Measurements from ENCODE around the gene EWSR1.

EWSR1 gene

DNA sequence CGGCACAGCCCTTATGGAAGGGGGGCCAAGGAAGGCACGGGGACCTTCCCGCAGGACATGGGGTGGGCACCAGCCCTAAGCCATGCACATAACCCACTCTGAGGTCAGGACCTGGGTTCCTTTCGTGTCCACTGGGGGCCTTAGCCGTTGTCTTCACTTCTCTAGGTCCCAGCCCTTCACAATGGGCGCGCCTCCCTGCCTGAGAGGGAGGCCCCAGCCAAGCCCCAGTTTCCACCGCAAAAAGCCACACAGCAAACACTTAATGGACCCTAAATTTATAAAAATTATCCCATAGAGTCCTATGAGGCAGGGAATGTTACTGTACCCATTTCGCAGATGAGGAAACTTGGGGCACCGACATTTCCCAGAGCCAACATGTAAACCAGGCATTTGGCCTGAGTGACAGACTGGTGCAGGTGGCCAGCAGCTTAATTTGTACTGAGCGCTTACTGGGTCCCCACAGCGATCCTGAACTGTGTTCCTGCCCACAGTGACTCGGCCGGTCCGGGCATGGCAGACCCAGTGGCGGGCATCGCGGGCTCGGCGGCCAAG, 39.6 kb downstream of the EWSR1 start:
- DNase-seq = no peak

DNA sequence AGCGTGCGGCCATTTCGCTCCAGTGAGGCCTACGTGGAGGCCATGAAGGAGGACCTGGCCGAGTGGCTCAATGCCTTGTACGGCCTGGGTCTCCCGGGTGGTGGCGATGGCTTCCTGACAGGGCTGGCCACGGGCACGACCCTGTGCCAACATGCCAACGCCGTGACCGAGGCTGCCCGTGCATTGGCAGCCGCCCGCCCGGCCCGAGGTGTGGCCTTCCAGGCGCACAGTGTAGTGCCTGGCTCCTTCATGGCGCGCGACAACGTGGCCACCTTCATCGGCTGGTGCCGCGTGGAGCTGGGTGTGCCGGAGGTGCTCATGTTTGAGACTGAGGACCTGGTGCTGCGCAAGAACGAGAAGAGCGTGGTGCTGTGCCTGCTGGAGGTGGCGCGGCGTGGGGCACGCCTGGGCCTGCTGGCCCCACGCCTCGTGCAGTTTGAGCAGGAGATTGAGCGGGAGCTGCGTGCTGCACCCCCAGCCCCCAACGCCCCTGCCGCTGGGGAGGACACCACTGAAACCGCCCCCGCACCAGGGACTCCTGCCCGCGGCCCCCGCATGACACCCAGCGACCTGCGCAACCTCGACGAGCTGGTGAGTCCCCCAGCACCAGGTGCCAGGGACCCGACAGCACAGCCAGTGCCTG, 40.2 kb downstream of the EWSR1 start:
- no peak for DNase-seq

DNA sequence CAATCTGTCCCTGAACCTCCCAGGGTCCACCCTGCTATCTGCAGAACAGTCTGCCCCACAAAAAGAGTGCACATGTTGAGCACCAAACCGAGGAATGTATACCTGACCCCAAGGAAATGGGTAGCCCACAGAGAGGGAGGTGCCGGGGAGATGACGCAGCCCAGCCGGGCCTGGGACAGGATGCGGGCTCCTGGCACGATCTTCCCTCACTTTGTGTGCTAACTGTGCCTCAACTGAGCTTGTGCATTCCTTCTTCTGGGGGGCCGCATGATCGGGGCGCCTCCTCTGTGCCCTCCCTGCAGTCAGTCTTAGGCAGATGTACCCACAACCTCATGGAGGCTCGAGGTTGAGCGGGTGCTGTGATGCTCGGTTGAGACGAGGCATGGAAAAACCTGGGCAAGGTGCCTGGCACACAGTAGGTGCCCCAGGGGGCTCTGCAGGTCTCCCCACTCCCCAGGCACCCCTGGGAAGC, 40.8 kb downstream of the EWSR1 start:
- DNase-seq = no peak

DNA sequence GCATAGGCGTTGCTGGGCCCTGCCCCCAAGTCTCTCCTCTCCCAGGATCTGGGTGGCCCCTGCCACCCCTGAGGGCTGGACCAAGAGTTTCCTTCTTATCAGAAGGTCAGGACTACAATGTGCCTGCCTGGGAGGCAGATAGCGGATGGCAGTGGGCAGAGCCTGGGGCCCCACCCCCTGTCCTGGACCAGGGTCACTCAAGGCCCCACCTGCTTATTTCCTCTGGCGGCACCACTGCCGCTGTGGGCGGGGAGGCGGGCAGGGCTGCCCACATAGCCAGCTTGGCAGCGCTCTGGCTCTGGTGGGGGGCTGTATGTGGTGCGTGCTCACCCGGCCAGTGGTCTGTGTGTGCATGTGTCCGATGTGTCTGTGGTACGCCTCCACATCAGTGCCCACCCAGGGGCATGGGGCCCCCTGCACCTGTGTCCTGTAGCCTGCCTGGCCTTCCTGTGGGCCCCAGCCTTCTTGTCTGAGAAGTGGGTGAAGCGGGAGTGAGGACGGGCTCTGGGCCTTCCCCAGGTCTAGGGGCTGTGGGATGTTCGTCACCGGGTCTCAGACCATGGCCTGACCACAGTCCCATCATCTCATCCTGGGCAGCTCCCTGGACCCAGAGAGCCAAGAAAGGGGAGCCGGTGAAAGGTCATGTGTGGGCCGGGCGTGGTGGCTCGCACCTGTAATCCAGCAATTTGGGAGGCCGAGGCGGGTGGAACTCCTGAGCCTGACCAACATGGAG, 41.4 kb downstream of the EWSR1 start:
- DNase-seq = no peak

DNA sequence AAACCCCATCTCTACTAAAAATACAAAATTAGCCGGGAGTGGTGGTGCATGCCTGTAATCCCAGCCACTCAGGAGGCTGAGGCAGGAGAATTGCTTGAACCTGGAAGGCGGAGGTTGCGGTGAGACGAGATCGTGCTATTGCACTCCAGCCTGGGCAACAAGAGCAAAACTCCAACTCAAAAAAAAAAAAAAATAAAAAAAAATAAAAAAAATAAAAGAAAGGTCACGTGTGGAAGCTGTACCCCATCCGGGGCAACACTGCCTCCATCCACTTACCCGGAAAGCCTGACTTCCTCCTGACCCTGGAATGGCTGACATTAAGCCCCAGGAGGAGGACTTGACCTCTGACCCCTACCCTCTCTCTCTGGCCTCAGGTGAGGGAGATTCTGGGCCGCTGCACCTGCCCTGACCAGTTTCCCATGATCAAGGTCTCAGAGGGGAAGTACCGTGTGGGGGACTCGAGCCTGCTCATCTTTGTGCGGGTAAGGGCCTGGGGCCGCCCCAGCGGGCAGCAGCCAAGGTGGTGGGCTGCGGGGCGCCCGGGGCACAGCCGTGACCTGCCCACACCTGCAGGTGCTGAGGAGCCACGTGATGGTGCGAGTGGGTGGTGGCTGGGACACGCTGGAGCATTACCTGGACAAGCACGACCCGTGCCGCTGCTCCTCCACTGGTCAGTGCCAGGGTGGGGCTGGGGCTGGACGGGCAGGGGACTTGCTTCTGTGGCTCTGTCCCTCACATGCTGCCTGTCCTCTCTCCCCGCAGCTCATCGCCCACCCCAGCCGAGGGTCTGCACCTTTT, 42.2 kb downstream of the EWSR1 start:
- DNase-seq = no peak

DNA sequence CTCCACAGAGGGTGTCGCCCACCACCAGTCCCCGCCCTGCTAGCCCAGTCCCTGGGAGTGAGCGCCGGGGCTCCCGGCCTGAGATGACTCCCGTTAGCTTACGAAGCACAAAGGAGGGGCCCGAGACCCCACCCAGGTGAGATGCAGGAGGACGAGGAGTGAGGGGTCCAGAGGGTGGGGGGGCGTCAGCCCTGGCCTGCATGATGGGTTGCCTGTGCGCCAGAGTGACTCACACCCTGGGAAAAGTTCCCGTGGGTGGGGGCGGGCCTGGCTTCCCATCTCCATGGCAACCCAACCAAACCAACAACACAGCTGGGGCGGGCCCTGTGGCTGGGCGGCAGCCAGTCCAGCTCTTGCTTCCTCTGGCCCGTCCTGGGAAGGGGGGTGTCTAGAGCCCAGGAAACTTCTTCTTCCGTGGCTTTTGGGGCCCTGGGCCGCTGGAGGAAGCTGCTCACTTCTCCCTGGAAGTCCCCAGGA, 42.8 kb downstream of the EWSR1 start:
- DNase-seq = peak; percentile 15

DNA sequence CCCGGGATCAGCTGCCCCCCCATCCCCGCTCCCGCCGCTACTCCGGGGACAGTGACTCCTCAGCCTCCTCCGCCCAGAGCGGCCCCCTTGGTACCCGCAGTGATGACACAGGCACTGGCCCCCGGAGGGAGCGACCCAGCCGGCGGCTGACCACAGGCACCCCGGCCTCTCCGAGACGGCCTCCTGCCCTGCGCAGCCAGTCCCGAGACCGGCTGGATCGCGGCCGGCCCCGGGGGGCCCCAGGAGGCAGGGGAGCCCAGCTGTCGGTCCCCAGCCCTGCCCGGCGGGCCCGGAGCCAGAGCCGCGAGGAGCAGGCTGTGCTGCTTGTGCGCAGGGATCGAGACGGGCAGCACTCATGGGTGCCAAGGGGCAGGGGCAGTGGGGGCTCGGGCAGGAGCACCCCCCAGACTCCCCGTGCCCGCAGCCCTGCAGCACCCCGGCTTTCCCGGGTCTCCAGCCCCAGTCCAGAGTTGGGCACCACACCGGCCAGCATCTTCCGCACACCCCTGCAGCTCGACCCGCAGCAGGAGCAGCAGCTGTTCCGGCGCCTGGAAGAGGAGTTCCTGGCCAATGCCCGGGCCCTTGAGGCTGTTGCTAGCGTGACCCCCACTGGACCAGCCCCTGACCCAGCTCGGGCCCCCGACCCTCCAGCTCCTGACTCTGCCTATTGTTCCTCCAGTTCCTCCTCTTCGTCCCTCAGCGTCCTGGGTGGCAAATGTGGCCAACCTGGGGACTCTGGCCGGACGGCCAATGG, 43.6 kb downstream of the EWSR1 start:
- DNase-seq = no peak

DNA sequence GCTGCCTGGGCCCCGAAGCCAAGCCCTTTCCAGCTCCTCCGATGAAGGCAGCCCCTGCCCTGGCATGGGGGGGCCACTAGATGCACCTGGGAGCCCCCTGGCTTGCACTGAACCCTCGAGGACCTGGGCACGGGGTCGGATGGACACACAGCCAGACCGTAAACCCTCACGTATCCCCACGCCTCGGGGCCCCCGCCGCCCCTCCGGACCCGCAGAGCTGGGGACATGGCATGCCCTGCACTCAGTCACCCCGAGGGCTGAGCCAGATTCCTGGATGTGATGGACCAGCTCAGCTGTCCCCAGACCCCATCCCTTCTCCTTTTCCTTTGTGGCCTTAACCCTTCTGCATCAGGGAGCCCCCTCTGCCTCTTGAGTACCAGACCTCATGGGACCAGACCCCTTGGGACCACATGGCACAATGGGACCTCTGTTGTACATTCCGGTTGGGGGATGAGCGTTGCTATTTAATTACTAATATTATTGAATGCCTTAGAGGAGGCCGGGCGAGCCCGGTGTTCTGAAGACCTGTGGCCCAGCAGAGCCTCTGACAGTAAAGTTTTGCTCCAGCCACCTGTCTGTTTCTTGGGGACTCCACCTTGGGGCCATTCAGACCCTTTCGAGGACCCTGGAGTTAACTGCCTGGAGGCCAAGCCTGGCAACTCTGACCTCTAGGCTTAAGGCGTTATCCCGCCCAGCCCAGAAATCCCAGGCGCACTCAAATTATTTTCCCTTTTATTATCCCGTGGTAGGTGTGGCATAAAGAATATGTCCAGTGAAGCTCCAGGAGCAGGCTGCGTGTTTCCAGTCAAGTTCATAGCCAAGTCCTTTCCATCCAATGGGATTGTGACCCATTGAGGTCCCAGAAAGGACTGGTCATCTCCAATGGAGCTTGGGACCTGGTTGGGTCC, 44.4 kb downstream of the EWSR1 start:
- no peak for DNase-seq

DNA sequence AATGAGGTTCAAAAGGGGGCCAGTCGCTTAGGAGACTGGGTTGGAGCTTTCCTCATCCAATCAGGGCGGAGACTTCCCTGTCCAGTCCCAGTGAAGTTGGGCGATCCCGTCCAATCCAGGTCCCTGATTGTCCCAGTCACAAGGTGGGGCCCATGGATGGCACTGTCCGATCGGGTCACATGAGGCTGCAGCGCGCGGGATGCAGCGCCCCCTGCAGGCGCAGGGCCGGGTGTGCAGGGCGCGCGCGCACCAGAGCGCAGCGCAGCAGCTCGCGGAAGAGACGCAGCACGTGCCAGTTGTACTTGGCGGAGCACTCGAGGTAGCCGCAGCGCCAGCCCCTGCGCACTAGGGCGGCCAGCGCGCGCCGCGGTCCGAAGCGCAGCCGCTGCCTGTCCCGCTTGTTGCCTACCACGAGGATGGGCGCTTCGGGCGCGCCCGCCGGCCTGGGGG, 45.1 kb downstream of the EWSR1 start:
- DNase-seq = no peak

DNA sequence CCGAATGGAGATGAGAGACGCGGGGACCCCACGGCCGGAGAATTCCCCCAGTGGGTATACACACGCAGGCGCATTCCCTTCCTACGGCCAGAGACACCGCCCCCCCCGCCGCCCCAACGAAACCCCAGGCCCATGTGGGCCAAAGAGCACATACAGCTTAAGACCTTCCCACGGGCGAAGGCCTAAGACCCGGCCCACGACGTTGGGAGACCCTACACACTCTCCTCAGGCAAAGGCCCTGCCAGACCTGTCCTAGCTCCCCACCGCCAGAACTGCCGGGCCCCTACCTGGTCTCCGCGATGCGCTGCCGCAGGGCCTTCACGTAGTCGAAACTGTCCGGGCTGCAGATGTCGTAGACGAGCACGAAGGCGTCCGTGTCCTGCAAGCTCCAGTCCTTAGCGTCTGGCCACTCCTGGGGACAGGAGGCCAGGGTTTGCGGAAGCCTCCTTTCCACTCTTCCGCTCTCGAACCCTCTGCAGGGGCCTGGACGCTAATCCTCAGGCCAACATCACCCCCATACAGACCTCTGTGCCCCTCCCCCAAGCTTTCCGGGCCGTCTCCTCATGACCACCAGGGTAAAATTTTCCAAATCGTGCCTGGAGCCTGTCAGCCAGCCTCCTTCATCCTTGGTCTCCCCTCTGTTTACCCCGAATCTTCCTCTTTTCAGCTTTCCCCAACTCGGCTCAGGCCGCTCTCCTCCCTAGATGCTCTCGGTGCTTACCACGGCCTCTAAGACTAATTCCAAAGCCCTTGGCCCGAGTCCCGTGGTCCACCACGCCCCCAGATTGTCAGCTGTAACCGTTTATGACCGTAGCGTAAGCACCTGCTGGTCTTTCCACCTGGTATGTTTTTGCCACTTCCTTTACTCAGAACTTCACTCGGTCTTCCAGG, 45.8 kb downstream of the EWSR1 start:
- DNase-seq = no peak

DNA sequence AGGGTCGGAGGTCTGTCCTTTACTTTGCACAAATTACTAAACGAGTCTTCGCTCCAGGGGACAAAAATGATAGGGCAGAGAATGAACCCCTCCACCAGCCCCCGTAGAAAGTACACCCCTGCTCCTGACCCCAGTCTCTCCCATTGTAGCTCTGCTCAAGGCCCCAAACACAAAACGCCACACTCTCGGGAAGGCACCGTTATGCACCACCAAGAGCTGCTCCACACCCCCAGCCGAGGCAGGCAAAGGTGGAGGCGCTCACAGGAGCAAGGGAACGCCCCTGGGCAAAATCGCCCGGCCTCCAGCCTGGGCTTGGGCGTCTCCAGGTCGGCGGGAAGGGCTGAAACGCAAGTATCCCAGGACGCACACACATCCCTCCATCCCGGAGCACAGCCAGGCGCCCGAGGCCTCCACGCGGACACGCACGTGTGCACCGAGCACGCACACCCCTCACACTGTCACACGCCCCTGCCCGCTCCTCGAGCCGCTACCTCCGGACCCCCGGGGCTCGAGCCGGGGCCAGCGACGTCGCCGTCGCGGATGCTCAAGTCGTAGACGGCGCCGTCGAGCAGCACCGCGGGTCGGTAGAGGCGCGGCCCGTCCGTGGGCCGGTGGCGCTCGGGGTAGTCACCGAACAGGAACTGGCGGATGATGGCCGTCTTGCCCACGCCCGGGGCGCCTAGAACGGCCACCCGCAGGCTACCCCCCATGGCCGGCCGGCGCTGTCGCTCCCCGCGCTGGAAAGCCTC, 46.6 kb downstream of the EWSR1 start:
- DNase-seq = no peak

DNA sequence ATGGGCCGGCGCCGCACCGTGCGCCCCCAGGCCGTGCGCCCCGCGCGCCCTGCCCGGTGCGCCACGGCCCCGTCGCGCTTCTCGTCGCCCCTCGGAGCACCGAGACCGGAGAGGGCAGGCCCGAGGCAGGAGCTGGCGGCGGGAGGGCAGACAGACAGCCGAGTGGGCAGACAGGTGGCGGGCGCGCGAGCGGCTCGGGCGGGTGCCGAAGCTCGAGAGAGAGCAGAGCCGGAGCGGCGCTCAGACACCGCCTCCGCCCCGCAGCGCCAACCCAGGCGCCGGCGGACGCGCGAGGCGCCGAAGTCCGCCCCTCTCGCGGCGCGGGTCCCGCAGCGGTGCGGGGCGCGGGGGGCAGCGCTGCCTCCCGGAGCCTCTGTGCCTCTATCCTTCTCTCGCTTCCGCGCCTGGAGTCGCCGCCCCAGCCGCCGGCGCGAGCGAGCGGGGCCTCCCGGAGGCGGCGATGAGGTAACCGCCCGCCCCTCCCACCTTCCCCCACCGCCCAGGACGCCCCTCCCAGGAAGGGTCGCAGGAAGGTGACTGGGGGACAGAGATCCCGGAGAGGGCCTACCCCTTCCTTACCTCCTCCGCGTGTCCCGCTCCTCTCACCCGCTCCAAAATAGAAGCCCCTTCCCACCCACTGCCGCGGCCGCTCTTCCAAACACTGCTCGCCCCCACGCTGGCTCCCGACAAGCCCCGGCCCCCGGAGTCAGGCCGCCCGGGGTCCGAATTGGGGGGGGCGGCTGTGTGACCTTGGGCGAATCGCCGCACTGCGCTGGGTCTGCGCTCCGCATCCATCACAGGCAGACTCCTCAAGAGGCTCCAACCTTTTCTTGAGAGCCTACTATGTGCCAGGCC, 47.4 kb downstream of the EWSR1 start, which contains the start of gene RASL10A:
Gene RASL10A, minus strand, starts transcription at position 412 of the 855 bp plus-strand sequence. CDS start 451 bp downstream, outside the sequence.
- DNase-seq = peak; percentile 22

DNA sequence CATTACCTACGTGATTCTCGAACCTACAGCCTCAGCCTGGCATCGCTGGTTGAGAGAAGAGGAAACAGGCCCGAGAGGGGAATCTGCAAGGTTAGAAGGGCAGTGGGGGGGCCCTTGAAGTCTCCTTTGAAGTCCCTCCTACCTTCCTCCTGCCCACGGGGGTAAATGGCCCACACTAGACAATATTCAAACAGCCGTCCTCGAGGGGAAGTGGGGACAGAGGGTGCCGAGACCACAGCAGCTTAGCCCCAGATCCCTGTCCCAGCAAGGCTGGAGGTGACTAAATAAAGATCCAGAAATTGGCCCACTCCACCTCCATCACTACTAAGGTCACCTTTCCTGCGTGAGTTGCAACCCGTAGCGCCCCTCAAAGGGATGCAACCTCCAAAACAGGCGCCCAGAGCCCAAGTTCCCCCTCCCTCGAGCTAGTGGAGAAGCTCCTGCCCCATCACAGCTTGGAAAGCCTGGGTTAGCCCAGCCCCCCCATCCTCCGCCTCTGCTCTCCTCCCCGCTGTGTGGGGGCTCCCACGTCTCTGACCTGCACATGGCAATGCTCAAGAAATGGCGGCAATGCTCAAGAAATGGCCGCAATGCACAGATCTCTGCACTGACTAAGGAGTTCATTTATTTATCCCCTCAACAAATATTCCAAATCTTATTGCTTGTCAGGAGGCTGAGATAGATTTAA, 48.2 kb downstream of the EWSR1 start:
- no peak for DNase-seq

DNA sequence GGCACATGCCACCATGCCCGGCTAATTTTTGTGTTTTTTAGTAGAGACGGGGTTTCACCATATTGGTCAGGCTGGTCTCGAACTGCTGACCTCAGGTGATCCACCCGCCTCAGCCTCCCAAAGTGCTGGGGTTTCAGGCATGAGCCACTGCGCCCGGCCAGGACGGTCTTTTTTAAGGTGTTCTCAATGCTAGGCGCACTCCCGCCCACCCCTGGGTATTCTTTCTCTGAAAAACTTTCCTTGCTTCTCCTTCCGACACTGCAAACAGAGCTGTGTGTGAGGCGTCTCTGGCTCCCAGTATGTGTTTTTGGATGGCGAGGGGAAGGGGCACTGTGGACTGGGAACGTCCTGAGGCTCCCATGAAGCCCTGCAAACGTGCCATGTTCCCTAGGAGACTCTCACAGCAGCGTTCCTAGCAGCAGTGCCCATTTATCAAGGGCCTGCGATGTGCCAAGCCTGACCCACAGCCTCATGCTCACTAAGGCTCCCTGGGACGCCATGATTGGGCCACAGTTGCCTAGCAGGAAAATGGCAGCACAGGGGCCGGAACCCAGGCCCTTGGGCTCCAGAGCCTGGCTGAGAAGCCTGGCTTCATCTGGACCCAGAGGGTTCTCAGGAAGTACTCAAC, 49.9 kb downstream of the EWSR1 start:
- DNase-seq = no peak

DNA sequence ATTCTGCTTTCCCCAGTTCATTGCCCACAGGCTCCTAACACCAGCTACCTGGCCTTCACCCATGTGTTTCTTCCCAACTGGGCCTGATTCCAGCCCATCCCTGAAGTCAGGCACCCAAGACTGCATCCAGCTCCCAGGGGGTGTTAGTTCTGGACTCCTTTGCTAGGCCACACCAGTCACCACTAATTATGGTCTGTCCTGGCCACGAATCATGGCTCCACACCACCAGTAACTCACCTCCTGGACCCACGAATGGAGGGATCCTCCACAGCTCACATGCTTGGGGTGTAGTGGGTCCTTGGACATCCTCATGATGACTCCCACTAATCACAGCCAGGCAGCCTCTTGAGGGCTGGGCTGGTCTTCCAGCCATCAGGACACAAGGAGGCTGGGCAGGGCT, 51.0 kb downstream of the EWSR1 start:
- DNase-seq = no peak

DNA sequence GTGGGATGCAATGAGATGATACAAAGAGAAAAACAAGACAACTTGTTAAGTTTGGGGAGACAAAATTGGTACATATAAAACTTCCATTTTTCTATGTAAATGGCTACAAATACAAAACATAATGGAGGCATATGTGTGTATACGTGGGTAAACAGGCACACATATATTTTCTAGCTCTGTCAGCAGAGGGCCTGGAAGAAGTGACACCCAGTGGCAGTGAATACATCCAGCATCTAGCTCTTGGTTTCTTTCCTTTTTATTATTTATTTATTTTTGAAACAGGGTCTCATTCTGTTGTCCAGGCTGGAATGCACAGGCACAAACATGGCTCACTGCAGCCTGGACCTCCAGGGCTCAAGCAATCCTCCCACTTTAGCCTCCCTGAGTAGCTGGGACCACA, 52.5 kb downstream of the EWSR1 start:
- DNase-seq = no peak

DNA sequence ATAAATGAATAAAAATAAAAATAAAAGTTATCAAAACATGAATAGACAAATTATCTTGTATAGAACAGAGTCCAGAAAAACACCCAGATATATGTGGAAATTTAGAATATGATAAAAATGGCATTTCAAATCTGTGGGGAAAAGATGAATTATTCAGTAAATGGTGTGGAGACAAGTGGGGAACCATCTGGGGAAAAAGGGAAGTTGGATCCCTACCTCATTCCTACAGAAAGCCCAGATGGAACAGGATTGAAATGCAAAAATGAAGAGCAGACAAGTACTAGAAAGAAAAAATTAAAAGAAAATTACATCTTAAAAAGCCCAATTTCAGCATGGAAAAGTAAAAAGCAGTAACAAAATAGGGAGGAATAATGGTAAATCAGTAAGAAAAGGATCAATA, 55.6 kb downstream of the EWSR1 start:
- DNase-seq = no peak

Data from NCI-H2171 (cell line).